GM18870 (cell line): ENCODE measurements around the gene UBE2F.

Experiments
- ATAC-seq: cut with Tn5 transposase; IDR thresholded peaks from one replicate; pipeline ENCODE4 v1.9.1; 2021; ENCODE audit warnings: moderate library complexity; ENCODE audit not compliant: unreplicated experiment

Gene UBE2F, protein sequence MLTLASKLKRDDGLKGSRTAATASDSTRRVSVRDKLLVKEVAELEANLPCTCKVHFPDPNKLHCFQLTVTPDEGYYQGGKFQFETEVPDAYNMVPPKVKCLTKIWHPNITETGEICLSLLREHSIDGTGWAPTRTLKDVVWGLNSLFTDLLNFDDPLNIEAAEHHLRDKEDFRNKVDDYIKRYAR

DNA sequence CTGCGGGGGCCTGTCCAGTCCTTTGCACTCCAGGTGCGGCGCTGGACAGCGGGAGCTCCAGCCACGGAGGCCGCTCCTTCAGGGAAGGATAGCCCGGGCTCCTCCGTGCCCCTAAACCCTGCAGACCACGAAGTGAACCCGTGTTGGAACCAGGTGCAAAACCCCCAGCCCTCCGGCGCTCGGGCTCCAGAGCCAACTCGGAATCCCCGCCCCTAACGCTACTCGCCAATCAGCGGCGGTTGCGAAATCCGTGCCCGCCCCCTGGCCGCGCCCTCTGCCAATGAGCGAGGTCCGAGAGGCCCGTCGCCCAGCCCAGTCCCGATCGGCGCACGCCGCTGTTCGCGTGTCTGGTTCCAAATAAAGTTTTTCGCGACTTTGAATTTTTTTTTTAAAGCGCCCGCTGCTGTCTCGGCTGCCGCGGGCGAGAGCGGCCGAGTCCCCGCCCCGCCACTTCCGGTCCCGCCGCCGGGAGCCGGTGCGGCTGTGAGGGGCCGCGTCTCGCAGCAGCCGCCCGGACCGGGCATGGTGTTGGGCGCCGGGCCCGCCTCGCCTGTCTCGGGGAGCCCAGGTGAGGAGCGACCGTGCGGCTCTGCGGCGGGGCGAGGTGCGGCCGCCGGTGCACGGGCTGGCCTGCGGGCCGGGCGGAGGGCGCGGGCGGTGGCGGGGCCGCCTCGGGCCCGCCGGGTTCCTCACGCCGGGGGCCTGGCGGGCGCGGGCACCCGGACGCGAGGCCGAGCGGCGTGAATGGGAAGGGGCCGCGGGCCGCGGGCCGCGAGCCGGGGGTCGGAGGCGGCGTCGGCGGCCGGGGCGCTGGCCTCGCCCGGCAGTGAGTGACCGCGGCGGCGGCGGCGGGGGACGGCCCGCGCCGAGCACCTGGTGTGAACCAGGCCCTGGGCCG lies at the start of gene UBE2F:
TSS of gene UBE2F (plus strand) at position 450 of the 898 bp plus-strand sequence. CDS start 6,094 bp downstream, outside the sequence.
- ATAC-seq, result peak; percentile 91

DNA sequence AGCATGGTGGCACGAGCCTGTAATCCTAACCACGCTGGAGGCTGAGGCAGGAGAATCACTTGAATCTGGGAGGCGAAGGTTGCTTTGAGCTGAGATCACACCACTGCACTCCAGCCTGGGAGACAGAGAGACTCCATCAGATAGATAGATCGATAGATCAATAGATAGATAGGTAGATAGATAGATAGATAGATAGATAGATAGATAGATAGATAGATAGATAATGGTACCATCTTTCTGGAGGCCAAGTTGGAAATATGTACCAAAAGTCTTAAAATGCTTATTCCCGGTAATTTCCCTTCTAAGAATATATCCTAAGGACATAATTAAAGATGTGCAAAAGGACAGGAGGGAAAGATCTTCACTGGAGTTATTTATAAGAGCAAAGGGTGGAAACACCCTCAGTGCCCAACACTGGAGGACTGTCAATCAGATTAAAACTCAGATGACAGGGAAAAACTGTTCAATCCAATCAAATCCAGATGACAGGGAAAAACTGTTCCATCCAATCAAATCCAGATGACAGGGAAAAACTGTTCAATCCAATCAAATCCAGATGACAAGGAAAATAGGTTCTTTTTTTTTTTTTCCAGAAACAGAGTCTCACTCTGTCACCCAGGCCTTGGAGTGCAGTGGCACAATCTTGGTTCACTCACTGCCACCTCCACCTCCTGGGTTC lies 49.0 kb upstream of the UBE2F start:
- no peak for ATAC-seq

DNA sequence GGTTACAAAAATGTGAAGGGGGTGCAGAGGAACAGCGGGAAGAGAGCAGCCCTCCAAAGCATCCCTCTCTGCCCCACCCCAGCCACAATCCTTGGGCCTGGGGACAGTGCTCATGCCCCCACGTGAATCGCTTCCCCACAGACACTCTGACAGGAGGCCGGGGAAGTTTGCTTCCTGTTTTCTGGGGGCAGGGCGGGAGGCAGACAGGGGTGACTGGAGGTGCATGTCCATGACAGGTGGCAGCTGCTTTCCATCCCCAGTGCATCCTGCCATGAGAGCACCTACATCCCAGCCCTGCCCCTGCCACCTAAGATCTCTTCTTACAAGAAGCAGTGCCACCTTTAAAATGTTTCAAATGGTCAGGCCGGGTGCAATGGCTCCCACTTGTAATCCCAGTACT lies 47.2 kb upstream of the UBE2F start:
- no peak for ATAC-seq

DNA sequence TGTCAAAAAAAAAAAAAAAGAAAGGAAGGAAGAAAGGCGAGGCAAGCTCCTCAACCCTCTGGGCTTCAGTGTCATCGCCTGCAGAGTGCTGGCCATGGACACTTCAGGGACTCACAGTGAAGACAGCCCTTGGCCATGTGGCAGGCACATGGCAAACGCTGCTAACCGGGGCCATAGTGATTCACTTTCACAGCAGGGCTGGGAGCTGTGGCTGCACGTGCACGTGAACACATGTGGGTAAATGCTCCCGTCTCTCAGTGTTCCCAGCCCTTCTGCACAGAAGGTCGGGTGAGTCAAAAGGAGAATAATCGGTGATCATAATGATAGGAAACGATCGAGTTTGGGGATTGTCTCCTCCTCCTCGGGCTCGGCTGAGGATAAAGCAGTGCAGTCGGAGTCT lies 46.1 kb upstream of the UBE2F start:
- ATAC-seq, result no peak

DNA sequence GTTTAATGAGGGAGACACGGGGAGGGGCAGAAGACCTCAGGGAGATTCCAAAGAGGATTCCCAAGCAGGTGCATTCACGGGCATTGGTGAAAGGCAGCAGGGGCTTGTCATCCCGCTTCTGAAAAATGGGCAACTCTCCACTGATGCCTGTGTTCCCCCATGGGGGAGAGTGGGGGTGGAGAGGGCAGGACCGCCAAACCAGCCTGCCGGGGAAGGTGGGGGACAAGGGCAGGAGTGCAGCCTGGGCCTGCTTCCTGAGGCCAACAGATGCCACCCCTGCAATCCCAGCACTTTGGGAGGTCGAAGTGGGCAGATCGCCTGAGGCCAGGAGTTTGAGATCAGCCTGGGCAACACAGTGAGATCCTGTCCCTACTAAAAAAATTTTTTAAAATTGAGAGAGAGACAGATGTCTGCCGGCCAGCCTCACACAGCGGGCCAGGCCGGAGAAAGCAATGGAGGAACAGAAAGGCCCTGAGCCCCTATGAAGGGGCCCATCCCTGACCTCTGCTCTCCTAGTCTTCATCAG lies 44.8 kb upstream of the UBE2F start:
- no peak for ATAC-seq

DNA sequence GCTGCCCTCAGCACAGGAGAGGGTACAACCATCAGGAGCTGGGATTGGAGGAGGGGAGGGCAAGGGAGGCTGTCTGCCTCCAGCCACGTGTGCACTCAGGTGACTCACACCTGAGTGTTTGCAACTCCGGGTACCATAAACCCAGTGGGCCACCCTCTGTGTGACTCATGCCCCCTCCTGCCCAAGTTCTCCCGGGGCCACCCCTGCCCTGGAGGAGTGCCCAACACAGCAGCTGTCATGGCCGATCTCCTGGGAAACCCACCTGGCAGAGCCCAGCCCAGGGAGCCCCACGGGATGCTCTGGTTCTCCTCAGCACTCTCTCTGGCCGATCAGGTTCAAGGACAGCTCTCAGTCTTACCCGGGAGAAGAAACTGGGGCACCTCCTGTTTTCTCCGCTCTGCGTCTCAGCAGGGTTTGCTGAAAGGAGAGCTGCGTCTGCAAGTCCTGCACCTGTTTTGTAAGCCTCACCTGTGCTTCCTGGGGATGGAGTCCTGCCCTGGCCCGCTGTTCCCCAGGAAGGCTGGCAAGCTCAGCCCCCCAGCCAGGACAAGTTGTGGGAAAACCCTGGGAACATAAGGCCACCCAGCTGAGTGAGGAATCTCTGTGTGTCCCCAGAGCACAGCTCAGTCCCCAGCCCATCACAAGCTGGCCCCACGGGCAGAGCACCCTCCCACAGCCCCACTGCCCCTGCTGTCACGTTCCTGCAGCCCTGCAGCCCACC lies 44.0 kb upstream of the UBE2F start:
- no peak for ATAC-seq

DNA sequence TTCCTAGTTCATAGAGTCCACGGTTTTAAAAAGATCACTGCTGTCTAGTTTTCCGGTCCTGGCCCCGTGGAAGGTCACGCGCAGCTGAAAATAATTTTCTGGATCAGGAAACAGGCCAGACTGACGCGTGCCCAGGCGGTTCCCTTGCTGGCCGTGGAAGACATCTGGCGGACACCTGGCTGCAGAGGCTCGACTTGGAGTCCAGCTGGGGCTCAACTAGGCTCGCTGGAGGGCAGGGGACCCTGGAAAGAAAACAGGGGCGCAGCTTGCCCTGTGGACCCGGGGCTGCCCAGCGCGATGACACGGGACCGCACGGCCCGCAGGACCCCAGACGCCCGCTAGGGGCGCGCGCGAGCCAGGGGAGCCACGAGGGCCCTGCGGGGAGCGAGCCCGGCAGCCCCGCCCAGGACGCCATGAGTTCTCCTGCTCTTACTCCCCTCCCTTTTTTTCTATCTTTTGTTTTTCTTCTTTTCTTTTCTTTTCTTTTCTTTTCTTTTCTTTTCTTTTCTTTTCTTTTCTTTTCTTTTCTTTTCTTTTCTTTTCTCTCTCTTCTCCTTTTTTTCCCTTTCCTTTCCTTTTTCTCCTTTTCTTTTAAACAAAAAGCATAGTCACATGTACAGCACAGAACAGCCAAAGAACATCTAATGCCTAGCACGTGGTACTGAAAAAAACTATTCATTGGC lies 43.2 kb upstream of the UBE2F start:
- ATAC-seq, result no peak

DNA sequence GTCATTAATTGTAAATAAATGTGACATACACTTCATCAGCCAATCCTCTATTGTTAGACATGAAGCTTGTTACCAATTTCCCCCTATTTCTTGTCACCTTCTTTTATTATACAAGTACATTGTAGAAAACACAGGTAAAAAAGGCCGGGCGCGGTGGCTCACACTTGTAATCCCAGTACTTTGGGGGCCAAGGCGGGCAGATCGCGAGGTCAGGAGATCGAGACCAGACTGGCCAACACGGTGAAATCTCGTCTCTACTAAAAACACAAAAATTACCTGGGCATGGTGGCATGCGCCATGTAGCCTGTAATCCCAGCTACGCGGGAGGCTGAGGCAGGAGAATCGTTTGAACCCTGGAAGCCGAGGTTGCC lies 42.7 kb upstream of the UBE2F start:
- ATAC-seq, result no peak

DNA sequence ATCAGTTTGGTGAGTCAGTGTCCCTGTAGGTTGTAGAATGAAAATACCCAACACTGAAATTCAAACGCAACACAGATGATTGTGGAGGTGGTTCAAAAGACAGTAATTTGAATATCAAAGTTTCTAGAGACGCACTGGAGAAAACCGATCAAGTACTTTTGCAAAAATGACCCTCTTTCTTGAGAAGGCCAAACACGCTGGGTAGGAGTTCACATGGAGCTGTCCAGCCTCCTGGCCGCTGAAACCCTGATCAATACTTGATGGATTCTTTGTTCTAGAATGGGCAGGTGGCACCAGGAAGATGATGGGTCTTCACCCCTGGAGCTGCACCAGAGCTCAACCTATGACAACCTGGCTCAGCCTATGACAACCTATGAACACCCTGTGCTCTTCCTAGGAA lies 39.7 kb upstream of the UBE2F start:
- no peak for ATAC-seq

DNA sequence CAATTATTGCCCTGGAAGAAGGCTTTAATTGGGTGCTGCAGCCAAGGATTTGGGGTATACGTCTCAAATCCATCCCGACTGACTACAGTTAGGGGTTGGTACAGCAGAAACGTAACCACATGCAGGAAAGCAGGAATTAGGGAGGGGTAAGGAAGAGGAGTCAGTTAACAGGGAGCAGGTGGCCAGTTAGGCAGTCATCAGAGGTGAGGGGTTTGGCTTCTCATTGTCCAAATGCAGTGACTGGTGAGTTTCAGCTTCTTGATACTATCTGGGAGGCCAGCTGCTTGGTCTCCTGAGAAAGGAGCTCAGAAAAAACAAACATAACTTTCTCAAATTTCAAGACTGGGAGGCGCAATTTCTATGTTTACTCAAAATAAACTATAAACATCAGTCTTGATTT lies 38.8 kb upstream of the UBE2F start:
- ATAC-seq, result no peak

DNA sequence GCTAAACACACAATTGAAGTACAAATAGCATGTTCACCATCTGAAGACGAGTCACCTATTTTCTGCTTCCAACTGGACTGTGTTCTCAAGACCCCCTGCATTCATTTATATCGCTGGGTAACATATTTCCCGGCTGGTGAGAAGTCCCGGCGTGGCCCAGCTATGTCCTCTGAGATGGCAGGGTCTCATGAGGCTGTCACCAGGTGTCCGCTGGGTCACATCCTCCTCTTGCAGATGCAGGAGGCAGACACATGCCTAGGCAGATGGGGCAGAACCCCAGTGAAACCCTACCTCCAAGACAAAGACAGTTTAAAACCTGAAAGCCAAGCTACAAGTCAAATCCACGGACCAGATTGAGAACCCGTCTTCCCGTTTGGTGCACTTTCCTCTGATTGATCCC lies 36.8 kb upstream of the UBE2F start:
- ATAC-seq, result no peak

DNA sequence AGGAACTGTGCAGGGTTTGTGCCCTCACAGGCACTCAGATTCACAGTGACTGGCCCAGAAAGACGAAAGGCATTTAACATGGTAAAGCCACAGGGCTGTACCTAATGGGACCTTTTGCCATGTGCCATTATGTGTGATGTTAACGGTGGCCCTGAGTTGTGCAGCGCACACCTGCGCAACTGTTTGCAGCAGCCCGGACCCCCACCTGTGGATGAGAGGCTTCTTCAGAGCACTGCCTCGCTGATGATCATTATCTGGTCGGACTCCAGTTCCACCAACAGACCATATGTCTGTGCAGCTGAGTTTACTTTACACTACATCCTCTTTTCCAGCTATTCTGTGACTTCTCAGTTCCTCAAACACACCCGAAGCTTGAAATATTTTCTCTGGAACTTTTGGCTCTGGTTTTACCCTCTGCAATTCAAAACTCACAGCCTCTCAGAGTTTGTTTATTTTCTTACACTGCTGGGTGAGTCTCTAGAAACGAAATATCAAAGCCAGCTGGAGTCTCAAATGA lies 35.6 kb upstream of the UBE2F start:
- no peak for ATAC-seq

DNA sequence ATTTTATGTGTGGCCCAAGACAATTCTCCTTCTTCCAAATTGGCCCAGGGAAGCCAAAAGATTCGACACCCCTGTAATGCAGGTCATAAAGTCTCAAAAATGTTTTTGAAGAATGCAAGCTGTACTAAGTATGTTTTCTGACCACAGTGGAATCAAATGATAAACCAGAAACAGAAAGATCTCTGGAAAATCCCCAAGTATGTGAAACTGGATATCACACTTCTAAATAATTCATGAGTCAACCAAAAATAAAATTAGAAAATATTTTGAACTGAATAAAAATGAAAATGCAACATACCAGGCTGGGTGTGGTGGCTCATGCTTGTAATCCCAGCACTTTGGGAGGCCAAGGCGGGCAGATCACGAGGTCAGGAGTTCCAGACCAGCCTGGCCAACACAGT lies 34.1 kb upstream of the UBE2F start:
- no peak for ATAC-seq

DNA sequence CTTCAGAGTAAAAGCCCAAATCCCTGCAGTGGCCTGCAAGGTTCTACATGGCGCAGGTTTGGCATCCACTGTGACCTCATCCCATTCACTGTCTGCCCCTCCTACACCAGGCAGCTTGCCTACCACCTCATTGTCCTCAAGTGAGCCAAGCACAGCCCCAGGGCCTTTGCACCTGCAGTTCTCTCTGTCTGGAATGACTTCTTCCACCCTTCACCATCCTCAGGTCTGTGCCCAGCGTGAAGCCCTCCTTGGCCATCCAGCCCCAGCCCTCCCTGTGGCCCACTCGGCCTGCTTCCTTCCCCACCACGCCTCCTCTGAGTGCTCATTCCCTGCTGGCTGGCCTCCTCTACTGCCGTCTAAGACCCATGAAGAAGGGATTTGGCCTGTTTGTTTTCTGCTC lies 32.6 kb upstream of the UBE2F start:
- no peak for ATAC-seq

DNA sequence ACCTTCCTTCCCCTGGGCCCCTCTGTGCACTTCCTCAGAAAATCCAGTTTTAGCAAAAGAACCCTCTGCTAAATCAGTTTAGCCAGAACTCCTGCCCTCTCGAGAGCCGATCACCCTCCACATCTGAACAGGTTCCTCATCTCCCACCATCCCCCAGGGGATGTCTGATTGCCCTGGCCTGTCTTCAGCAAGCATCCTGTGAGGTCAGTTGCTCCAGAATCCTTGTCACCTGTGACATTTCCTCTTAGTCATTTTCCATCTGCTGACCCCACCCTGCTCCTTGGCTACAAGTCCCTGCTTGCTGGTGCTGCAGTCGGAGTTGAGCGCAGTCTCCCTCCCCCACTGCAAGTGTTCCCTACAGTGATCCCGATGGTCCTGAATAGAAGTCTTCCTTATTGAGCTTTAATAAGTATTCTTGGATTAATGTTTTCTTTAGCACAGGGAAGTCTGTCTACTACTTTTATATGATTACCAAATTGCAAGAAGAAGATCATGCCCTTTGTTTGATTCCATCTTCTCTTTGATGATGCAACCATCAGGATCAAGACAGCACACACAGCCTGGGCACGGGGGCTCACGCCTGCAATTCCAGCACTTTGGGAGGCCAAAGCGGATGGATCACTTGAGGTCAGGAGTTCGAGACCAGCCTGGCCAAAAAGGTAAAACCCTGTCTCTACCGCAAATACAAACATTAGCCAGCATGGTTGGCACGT lies 30.9 kb upstream of the UBE2F start:
- ATAC-seq, result no peak

DNA sequence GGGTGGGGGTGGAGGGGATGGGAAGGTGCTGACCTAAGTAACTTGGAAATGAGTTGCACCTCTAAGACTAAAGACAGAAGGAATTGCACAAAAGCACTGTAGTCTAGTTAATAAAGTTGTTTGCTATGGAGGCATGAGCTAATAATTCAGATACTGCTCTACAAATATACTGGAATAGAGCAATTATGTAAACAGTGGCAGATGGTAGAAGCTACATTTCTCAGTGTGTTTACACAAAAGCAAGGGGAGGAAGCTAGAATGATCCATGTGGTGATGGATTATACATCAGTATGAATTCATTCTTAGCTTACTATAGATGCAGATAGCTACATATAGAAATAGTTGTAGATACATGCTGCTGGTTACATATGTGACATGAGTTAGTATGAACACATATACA lies 27.6 kb upstream of the UBE2F start:
- ATAC-seq, result no peak

DNA sequence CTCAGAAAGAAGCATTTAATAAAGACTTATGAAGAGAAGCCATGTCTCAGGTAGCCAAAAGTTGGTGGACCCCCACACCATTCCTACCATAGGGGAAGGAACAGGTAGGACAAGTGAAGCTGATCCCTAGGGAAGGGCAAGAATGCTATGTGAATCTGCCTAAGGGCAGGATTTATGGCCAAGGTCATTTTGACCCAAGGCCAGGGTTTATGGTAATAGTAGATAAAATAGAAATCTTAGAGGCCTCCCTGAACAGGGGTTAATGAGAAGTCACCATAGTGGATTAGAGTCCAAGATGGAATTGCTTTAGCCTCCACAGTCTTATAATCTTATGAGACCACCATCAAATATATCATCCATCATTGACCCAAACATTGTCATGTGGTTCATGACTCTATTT lies 26.0 kb upstream of the UBE2F start:
- no peak for ATAC-seq

DNA sequence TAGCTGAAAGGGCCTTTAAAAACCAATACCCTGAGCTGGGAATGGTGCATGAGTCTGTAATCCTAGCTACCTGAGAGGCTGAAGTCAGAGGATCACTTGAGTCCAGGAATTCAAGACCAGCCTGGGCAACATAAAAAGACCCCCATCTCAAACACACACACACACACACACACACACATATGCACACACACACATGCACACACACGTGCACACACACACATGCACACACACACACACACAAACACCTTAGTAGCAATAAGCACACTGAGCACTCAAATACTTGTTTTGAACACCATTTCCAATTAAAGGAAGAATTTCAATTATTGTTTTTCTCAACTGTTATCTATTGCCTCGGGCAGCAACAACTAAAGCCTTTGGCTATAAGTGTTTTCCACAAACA lies 25.6 kb upstream of the UBE2F start:
- ATAC-seq, result no peak

DNA sequence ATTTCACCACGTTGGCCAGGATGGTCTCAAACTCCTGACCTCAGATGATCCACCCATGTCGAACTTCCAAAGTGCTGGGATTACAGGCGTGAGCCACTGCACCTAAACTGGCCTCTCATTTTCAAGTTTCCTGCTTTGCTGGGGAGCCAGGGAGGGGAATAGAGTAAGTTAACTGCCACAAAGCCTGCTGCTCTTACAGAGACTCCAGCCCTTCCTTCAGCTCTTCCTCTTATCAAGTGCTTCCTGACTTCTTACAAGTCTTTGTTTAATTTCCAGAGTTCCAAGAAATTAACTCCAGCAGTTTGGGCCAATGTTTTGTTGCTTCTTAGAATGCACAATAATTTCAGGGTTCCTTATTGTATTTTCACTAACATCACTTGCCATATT lies 24.3 kb upstream of the UBE2F start:
- no peak for ATAC-seq
